OCI-LY7 (cell line): ENCODE results near the gene MGME1. TPM values are rescaled to one million over a fixed set of nuclear protein-coding genes. Genes with fewer than 3 reads are reported as not detected.

ENCODE experiments used
- BruUV-seq: library from RNA; stranded (reverse); fragments of 400-500 nt; replicated peaks from 2 replicates; lab custom pipeline; 2021; lab: Mats Ljungman, UMichigan
- CTCF ChIA-PET: fragments of 300-600 bp; sonication (Branson Sonifier 250); formaldehyde crosslinking; loops from one replicate; lab custom pipeline; 2022; ENCODE audit warnings: antibody characterized with exemption; ENCODE audit not compliant: unreplicated experiment; lab: Charles Lee
- POLR2A ChIA-PET: fragments of 300-600 bp; sonication (Branson Sonifier 250); formaldehyde crosslinking; loops from one replicate; lab custom pipeline; 2022; ENCODE audit warnings: antibody characterized with exemption; lab: Charles Lee
- DNase-seq: peaks from one replicate; pipeline ENCODE4 v3.0.0-alpha.2; 2015; ENCODE audit warnings: low spot score
- H2AFZ ChIP-seq: fragments of 200-600 bp; sonication (generic), shearing (Covaris generic); 2 replicates; pipeline ENCODE4 v1.6.1; 2014; ENCODE audit warnings: mild to moderate bottlenecking, antibody characterized with exemption, low read length, moderate library complexity
- H3K27ac ChIP-seq: fragments of 200-600 bp; sonication (generic); 2 replicates; pipeline ENCODE4 v1.5.1; 2014; ENCODE audit warnings: mixed run types, low read depth, mild to moderate bottlenecking, moderate library complexity, low read length, inconsistent platforms; ENCODE audit not compliant: poor library complexity, severe bottlenecking
- H3K36me3 ChIP-seq: fragments of 200-600 bp; sonication (generic); 2 replicates; pipeline ENCODE4 v1.6.1; 2014; ENCODE audit warnings: mild to moderate bottlenecking, antibody characterized with exemption, low read length, moderate library complexity, mixed read lengths; ENCODE audit not compliant: insufficient read depth
- H3K4me1 ChIP-seq: fragments of 200-600 bp; sonication (generic); 2 replicates; pipeline ENCODE4 v1.5.1; 2014; ENCODE audit warnings: mild to moderate bottlenecking, low read length; ENCODE audit not compliant: insufficient read depth, poor library complexity, severe bottlenecking
- H3K4me2 ChIP-seq: fragments of 200-600 bp; sonication (generic); 2 replicates; pipeline ENCODE4 v1.6.1; 2014; ENCODE audit warnings: mild to moderate bottlenecking, low read length
- H3K4me3 ChIP-seq: fragments of 200-600 bp; sonication (generic); 2 replicates; pipeline ENCODE4 v1.5.1; 2014; ENCODE audit warnings: mild to moderate bottlenecking, low read depth, low read length; ENCODE audit not compliant: poor library complexity, severe bottlenecking
- H3K79me2 ChIP-seq: fragments of 200-600 bp; sonication (generic); 2 replicates; pipeline ENCODE4 v1.6.1; 2016; ENCODE audit warnings: low read depth, mild to moderate bottlenecking, low read length, moderate library complexity, mixed read lengths; ENCODE audit not compliant: insufficient read depth
- H3K9me2 ChIP-seq: fragments of 200-600 bp; sonication (generic); 2 replicates; pipeline ENCODE4 v1.6.1; 2016; ENCODE audit warnings: mild to moderate bottlenecking, low read length, mixed read lengths; ENCODE audit not compliant: insufficient read depth
- H3K9me3 ChIP-seq: fragments of 200-600 bp; sonication (generic); 2 replicates; pipeline ENCODE4 v1.6.1; 2014; ENCODE audit warnings: mild to moderate bottlenecking, mixed run types, low read length, mixed read lengths
- H4K20me1 ChIP-seq: fragments of 200-600 bp; sonication (generic); 2 replicates; pipeline ENCODE4 v1.6.1; 2014; ENCODE audit warnings: mild to moderate bottlenecking, antibody characterized with exemption, low read length, moderate library complexity, mixed read lengths; ENCODE audit not compliant: insufficient read depth
- EZH2phosphoT487 ChIP-seq: fragments of 200-600 bp; sonication (generic); IDR thresholded peaks from 2 replicates; pipeline ENCODE4 v1.6.1; 2018; ENCODE audit warnings: low read depth, borderline replicate concordance, mild to moderate bottlenecking, mixed run types, antibody characterized with exemption, low read length, moderate library complexity, mixed read lengths
- intact Hi-C: fragments of 100-400 bp; cut with micrococcal nuclease; formaldehyde crosslinking; loops from one replicate; pipeline ENCODE4 v1.10.0; 2022; ENCODE audit not compliant: unreplicated experiment
- total RNA-seq, 2 experiments: library from RNA; depleted of rRNA in 1 of 2; stranded (reverse); fragments of >200 nt in 1 of 2; shearing (Covaris generic) in 1 of 2; gene quantifications; 2 replicates each; pipeline ENCODE4 v1.2.3, GENCODE V29; 2014 to 2022
- TF ChIP-seq, protein P1 (sequence below): fragments of 200-600 bp; sonication (generic); conservative IDR thresholded peaks from 2 replicates; pipeline ENCODE4 v1.5.1; 2014; ENCODE audit warnings: mild to moderate bottlenecking, antibody characterized with exemption, low read length, moderate library complexity, mixed read lengths

MGME1 gene
- total RNA-seq, 2 experiments from 2014 or later = 46.6 to 80.1 TPM

- intact Hi-C loops = loop anchor here (10.0 kb wide), 1 partner anchor 543 kb away; the partner anchor contains the start of gene SEC23B
- DNase-seq = no peak
- peak overlapping the region; percentile 92 for H3K4me2 ChIP-seq
- CTCF ChIA-PET = no interaction called here
- H4K20me1 ChIP-seq = peaks cover 84% of the 10 kb centered on the region
- peaks cover 94% of the 10 kb centered on the region for H3K4me1 ChIP-seq
- peak overlapping the region; percentile 54 for H3K27ac ChIP-seq
- POLR2A ChIA-PET = interaction anchor here (2.4 kb wide), 1 partner anchor 10 kb away, joined by 13 read pairs; no protein-coding TSS in a partner anchor
- no TSS peak for BruUV-seq
- peak overlapping the region; percentile 97 for H3K4me3 ChIP-seq
- H3K36me3 ChIP-seq = peaks cover 99% of the 10 kb centered on the region
- H3K9me2 ChIP-seq = no peaks in the 10 kb centered on the region
- H2AFZ ChIP-seq = no peak overlapping the region
- peaks cover 100% of the 10 kb centered on the region for H3K79me2 ChIP-seq
- TF ChIP-seq EZH2phosphoT487 = no peak
- TF ChIP-seq, protein P1, sequence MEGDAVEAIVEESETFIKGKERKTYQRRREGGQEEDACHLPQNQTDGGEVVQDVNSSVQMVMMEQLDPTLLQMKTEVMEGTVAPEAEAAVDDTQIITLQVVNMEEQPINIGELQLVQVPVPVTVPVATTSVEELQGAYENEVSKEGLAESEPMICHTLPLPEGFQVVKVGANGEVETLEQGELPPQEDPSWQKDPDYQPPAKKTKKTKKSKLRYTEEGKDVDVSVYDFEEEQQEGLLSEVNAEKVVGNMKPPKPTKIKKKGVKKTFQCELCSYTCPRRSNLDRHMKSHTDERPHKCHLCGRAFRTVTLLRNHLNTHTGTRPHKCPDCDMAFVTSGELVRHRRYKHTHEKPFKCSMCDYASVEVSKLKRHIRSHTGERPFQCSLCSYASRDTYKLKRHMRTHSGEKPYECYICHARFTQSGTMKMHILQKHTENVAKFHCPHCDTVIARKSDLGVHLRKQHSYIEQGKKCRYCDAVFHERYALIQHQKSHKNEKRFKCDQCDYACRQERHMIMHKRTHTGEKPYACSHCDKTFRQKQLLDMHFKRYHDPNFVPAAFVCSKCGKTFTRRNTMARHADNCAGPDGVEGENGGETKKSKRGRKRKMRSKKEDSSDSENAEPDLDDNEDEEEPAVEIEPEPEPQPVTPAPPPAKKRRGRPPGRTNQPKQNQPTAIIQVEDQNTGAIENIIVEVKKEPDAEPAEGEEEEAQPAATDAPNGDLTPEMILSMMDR = no peak
- peaks cover 7% of the 10 kb centered on the region; the same call in 1 of the 2 replicates for H3K9me3 ChIP-seq
Measured at GRCh38 chr20:17961587-17961940, 7.3 kb upstream of the MGME1 start.

GRCh38 chr20:17963114-17963897 is 5.5 kb upstream of the MGME1 start:
- peak overlapping the region; percentile 97 for H3K4me3 ChIP-seq
- H3K9me3 ChIP-seq = no peaks in the 10 kb centered on the region
- peak overlapping the region; percentile 92 for H3K4me2 ChIP-seq
- H3K4me1 ChIP-seq = peaks cover 76% of the 10 kb centered on the region
- intact Hi-C loops = loop anchor here (10.0 kb wide), 1 partner anchor 541 kb away; the partner anchor contains the start of gene SEC23B
- CTCF ChIA-PET = interaction anchor here (1.6 kb wide), 1 partner anchor 24 kb away, joined by 3 read pairs; no protein-coding TSS in a partner anchor
- H3K27ac ChIP-seq = peak overlapping the region; percentile 95
- no TSS peak for BruUV-seq
- H4K20me1 ChIP-seq = peaks cover 85% of the 10 kb centered on the region
- peaks cover 99% of the 10 kb centered on the region for H3K36me3 ChIP-seq
- TF ChIP-seq EZH2phosphoT487 = no peak
- TF ChIP-seq, protein P1 = no peak
- DNase-seq = no peak
- H3K9me2 ChIP-seq = no peaks in the 10 kb centered on the region
- no peak overlapping the region for H2AFZ ChIP-seq
- POLR2A ChIA-PET = interaction anchor here (0.6 to 2.4 kb wide), 7 partner anchors 8 to 315 kb away, joined by 3 to 13 read pairs (median 3); no protein-coding TSS in a partner anchor
- peaks cover 100% of the 10 kb centered on the region for H3K79me2 ChIP-seq
